ENCODE measurements around the gene GTF2F2.
"Not testable (repeated sequence)": the region's sequence is repeated elsewhere in the genome, so short reads cannot be mapped to it uniquely, and the experiment has no call there.

Gene GTF2F2

GRCh38 chr13:45257638-45258333 lies 137.5 kb downstream of the GTF2F2 start:
- no peak for DNase-seq

- DNase-seq, result no peak
These were observed 138.0 kb downstream of the GTF2F2 start for GRCh38 chr13:45258334-45258675.

GRCh38 chr13:45267215-45267614 lies 146.9 kb downstream of the GTF2F2 start:
- DNase-seq, result no peak

GRCh38 chr13:45269204-45269603 lies 148.9 kb downstream of the GTF2F2 start:
- no peak for DNase-seq

- DNase-seq, result no peak
These were observed 156.6 kb downstream of the GTF2F2 start for GRCh38 chr13:45276913-45277312.

- DNase-seq, result no peak
These were observed 157.9 kb downstream of the GTF2F2 start for GRCh38 chr13:45278096-45278645.

- no peak for DNase-seq
These were observed 159.7 kb downstream of the GTF2F2 start for GRCh38 chr13:45280011-45280410.

- peak; percentile 71 for DNase-seq
These were observed 160.7 kb downstream of the GTF2F2 start for GRCh38 chr13:45280751-45281634.

GRCh38 chr13:45282994-45283393 lies 162.7 kb downstream of the GTF2F2 start:
- DNase-seq, result no peak

GRCh38 chr13:45289936-45290563 lies 169.7 kb downstream of the GTF2F2 start:
- no peak for DNase-seq

GRCh38 chr13:45292176-45292575 lies 171.9 kb downstream of the GTF2F2 start:
- no peak for DNase-seq

- no peak for DNase-seq
These were observed 175.2 kb downstream of the GTF2F2 start for GRCh38 chr13:45295536-45295935.

GRCh38 chr13:45296259-45296658 lies 175.9 kb downstream of the GTF2F2 start:
- no peak for DNase-seq

- peak; percentile 18 for DNase-seq
These were observed 177.3 kb downstream of the GTF2F2 start for GRCh38 chr13:45297456-45298205.

- DNase-seq, result no peak
These were observed 177.8 kb downstream of the GTF2F2 start for GRCh38 chr13:45298206-45298505.

- DNase-seq, result not testable (repeated sequence)
These were observed 178.2 kb downstream of the GTF2F2 start for GRCh38 chr13:45298550-45298949.

- no peak for DNase-seq
These were observed 178.9 kb downstream of the GTF2F2 start for GRCh38 chr13:45299194-45299593.

GRCh38 chr13:45300190-45300985 lies 180.1 kb downstream of the GTF2F2 start:
- no peak for DNase-seq

GRCh38 chr13:45301263-45301662 lies 181.0 kb downstream of the GTF2F2 start:
- no peak for DNase-seq

- DNase-seq, result no peak
These were observed 182.2 kb downstream of the GTF2F2 start for GRCh38 chr13:45302507-45302906.

GRCh38 chr13:45303026-45303425 lies 182.7 kb downstream of the GTF2F2 start:
- DNase-seq, result no peak

- no peak for DNase-seq
These were observed 183.6 kb downstream of the GTF2F2 start for GRCh38 chr13:45303866-45304265.
